HUDEP-2 (cell line): Measurements from ENCODE around the gene ORM1.

Source experiments
- DNase-seq, 76 experiments: peaks; one replicate each; lab custom pipeline; 2025; ENCODE audit not compliant: unreplicated experiment in 76 of 76; lab: John Stamatoyannopoulos, UW

The ORM1 gene

DNA sequence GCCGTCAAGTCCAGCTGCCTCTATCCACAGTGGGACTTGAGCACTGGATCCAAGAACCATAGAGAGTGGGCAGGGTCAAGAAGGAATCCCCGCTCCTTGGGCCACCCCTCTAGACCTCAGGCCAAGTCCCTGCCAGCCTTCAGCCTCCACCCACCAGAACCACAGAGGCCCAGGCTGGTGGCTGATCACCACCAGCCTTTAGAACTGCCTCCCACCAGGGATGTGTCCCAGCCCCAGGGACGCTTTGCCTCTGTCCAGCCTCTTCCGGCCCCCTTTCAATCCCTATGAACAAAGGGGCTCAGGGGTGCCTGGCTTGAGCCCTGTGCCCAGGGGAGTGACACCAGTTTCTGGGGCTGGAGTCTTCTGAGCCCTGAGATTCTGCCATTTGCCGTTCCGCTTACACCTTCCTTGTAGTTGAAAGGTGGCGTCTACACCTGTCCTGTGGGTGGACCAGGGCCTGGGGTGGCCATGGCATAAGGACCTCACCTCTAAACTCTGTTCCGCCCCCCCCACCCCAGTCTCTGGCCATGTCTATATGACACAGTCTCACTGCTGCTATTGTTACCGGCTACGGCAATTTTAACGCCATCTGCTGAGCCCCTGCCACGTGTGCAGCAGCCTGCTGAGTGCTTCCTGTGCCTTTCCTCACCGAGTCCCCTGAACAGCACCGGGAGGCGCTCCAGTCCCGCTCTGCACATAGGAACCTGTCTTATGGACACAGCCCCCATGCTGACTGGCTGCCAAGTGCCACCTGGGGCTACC is 35.7 kb upstream of the ORM1 start:
- DNase-seq = no peak

DNA sequence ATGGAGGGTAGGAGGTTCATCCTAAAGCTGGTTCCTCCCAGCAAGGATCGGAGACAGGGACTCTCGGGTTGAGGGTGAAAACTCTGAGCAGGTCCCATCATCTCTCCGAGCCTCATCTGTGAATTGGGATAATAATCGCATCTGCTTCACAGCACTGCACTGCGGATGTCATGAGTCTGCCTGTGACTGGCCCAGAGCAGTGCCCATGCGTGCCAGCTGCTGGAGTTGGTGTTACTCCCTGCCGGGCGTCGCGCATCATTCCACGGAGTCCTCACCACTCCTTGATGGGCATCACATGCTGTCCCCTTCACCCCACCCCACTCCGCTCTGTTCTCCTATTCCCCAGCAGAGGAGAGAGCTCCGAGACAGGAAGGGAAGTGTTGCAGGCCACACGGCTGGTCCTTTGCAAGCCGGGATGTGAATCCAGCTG is 35.1 kb upstream of the ORM1 start:
- DNase-seq = no peak

DNA sequence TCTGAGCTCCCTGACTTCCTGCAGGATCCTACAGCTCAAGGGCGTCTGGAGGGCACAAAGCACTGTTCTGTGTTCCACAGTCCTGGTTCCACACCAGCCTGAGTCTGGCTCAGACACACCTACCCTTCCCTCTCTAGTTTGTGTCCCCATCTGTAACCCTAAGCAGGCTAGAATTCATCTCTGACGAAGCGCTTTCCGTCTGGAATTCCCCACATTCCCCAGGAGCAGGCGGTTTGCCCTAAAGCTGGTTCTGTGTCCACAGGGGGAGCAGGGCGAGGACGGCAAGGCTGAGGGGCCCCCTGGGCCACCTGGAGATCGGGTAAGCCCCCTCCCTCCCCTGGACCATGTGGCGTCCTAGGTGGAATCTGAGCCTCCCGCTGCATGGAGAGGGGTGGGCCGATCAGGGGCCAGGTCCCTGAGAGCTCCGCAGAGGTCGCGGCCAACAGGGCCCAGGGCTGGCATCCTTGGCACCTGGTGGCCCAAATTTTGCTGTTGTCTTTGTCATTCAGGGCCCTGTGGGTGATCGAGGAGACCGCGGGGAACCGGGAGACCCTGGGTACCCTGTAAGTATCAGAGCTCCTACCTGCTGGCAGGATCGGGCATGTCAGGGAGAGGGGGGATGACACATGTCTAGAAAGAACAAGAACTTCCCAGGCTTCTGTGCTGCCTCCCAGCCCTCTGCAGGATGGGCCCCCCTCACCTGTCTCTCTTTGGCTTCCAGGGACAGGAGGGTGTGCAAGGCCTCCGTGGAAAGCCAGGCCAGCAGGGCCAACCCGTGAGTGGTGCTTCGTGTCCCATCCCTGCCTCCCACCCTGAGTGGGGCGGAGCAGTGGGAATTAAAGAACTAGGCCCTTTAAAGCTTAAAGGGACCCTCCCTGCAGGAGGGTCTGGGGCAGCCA is 34.5 kb upstream of the ORM1 start:
- no peak for DNase-seq

DNA sequence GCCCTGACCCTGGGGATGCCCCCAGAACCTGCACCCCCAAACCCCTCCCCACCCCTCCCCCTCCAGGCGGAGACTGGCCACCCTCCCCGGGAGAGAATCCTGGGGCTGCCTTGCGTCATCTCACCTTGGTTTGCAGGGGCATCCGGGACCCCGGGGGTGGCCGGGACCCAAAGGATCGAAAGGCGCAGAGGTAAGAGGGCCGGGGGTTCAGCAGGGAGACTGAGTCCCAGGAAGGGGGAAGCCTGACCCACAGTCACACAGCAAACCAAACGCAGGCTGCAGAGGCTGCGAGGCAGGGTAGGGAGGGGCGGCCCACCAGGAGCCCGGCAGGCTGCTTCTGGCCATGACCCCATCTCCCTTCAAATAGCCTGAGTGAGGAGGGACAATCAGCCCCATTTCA is 33.8 kb upstream of the ORM1 start:
- DNase-seq = no peak

DNA sequence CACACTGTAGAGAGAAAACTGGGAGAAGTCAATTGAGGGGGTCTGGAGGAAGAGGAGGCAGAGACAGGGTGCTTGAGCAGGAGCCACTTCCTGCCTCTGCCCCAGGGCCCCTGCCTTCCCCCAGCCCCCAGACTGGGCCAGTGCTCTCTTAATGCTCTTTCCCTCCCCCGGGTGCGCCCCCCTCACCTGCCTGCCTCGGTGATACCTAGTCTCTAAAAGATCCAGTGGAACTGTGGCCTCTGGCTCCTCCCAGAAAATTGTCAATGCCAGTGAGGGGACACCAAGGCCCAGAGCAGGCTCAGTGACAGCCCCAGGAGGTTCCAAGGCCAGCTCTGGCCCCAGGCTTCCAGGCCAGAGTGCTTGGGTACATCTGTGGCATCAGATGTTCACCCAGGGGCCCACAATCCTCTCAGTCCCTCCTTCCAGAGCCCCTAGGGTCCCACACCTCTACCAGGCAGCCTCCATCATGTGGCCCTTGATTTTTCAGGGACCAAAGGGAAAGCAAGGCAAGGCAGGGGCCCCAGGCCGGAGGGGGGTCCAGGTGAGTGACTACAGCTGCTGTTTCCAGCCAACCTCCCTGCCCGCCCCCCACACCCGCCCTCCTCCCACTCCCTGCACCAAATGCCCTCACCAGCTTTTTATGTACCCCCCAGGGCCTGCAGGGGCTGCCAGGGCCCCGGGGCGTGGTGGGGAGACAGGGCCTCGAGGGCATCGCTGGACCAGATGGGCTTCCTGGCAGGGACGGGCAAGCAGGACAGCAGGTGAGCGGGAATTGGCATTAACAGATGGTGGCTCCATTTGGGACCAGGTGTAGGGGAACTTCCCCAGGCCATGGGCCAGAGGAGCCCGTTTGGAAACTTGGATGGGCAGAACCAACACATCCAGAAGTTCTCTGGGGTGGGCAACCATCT is 33.1 kb upstream of the ORM1 start:
- no peak for DNase-seq

DNA sequence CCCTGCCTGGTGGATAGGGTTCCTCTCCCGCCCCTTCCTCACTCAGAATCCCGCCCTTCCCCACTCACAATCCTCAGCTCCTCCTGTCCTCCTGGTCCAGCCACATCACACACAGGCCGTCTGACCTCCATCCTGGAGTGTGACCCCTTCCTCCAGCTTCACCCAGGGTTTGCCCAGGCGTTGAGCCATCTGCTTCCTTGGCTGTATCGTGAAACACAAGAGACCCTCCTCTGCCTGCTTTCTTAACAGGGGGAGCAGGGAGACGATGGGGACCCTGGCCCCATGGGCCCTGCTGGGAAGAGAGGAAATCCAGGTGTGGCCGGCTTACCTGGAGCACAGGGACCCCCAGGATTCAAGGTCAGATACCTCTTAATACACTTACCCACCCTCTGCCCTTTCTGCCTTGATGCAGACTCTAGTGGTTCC is 32.3 kb upstream of the ORM1 start:
- no peak for DNase-seq

DNA sequence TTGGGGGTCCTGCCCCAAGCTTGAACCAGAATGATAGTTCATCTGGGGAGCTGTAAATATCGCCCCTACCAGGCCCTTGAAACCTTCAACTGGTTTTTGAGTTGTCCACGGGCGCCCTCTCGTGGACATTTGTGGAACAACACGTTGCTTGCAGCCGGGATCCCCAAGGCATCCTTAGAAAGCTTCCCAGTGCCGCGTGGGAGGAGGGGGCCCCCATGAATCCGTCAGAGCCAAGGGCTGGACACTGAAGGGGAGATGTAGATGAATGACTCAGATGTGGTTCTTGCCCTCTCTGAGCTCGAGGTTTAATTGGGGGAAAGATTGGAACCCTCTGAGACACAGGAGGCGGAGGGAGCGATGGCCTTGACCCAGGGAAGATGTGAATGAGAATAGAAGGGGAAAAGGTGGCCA is 31.8 kb upstream of the ORM1 start:
- peak in 50 of 76 experiments; percentile 1 to 72 (median 31) for DNase-seq

DNA sequence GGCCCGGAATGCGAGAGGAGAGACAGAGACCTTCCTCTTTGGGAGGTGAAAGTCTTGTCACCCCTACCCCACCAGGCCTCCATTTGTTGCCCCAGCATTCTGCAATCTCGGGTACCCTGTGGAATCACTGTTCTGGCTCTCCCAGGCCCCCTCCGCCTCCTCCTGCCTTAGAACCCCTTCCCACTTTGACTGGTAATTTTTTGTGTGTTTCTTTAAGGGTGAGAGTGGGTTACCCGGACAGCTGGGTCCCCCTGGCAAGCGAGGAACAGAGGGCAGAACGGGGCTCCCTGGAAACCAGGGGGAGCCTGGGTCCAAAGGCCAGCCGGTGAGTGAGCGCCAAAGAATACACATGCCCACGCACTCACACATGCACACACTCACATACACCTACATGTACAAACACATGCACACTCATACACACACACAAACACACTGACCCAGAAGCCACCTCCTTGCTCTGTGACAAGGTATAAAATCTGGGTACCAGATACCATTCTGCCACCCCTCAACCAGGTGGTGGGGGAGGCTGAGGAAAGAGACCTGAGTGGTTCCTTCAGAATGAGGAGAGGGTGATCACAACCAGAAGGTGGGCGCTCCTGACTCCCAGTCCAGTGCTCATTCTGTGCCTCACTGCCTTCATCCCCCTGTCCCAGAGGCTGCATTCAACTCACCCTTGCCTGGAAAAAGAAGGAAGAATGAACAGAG is 30.9 kb upstream of the ORM1 start:
- no peak for DNase-seq

DNA sequence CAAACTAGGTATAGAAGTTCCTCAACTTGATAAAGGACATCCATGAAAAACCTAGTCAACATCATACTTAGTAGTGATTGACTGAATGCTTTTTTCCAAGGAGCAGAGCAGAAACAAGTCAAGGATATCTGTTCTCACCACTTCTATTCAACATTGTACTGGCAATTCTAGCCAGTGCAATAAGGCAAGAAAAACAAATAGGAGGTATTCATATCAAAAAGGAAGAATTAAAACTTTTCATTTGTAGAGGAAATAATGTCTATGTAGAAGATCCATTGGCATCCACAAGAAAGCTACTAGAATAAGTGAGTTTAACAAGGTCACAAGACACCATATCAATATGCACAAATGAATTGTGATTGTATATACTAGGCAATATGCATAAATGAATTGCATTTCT is 28.2 kb upstream of the ORM1 start:
- DNase-seq = no peak

DNA sequence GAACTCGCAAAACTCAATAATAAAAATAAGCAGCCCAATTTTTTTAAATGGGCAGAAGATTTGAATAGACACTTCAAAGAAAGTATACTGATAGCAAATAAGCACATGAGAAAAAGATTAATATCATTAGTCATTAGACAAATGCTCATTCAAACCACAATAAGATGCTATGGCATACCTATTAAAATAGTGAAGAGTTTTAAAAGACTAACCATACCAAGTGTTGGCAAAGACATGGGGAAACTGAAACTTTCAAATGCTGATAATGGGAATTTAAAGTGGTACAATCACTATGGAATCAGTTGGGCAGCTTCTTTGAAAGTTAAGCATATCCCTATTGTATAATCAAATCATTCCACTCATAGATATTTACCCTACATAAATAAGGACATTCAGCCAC is 26.6 kb upstream of the ORM1 start:
- DNase-seq = no peak

DNA sequence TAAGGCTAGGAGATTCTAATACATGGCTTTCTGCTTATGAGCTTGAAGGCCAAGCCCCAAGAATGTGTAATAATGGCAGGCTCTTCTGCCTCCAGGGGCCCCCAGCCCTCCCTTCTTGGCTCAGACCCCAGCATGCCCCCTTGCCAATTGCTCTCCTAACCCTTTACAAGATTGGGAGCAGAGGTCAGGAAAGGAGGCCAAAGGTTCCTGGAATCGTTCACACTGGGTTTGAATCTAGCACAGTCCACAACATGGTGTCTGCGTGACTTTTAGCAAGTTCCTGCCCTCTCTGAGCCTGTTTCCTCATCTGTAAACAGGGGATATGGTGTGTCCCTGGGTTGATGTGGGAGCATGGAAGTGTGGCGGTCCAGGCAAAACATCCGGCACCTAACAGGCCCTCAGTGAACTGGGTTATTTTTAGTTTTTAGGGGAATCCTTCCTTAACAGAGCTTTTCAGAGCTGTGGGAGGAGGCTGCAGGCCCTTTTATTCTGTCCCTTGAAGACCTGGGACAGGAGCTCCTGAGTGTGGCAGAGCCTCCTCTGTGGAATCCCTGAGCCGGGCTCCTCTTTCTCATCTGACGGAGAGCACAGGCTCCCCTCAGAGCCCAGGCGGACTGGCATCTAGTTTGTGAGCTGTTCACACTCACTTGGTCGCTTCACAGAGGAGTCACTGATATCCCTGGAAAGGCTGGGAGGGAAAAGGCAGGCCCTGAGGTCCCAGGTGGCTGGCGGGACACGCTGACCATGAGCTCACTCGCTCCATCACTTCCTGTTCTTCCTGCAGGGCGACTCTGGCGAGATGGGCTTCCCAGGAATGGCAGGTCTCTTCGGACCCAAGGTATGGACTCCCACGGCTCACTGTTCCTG is 23.4 kb upstream of the ORM1 start:
- no peak for DNase-seq

DNA sequence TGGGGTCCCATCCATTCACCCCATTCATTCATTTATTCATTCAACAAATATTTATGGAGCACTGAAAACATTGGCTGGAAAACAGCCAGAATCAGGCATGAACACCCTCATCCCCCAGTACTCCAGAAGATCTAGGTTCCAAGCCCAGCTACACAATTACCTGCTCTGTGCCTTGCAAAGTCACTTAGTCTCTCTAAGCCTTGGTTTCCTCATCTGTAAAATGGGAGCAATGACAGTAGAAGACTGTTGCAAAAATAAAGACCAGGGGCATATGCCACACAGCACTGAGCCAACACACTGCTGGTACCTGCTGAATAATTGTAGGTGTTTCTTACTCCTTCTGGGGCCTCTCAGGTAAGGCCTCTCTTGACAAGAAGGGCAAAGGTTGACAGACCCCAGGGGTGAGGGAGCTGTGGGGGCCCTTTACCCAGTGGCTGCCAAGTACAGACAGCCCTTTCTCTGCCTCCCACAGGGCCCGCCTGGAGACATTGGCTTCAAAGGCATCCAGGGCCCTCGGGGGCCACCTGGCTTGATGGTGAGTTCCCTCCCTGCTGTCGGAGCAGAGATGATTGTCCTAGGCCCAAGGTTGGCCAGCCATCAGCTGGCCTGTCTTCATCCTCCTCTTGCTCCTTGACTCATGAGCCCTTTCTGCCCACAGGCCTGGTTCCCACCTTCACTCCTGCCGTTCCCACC is 22.6 kb upstream of the ORM1 start:
- no peak for DNase-seq

DNA sequence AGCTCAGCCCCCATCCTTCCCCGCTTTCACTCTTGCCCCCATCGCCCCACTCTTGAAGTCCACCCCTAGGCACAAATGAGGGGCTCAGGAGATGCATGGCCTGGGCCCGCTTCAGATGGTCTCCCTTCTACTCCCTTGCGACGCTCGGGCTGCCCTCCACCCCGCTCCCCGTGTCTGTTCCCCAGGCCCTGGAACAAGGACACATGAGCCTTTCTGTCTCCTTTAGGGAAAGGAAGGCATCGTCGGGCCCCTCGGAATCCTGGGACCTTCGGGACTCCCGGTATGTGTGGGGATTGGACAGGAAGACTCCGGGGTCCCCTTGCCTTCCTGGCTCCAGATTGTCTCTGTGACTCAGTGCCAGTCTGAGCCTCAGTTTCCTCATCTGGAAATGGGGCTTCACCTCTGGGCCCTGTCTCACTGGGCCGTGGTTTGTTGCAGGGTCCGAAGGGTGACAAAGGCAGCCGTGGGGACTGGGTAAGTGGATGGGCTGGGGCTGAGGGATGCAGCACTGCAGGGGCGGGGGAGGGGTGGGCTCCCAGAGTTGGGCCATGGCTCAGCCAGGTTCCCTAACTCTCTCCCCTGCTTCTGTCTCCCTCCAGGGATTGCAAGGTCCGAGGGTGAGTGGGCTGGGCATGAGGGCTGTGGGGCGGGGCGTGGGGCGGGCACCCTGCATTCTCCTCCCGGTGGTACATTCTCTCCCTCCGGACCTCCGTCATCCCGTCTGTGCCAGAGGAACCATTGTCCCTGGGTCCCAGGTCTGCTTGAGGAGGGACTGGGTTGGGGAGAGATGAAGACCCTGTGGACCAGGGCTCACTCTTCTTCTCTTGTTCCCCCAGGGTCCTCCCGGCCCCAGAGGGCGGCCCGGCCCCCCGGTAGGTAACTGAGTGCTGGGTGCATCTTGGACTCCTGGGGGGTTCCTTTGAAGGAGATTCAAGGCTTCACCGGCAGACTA is 21.8 kb upstream of the ORM1 start:
- no peak for DNase-seq

DNA sequence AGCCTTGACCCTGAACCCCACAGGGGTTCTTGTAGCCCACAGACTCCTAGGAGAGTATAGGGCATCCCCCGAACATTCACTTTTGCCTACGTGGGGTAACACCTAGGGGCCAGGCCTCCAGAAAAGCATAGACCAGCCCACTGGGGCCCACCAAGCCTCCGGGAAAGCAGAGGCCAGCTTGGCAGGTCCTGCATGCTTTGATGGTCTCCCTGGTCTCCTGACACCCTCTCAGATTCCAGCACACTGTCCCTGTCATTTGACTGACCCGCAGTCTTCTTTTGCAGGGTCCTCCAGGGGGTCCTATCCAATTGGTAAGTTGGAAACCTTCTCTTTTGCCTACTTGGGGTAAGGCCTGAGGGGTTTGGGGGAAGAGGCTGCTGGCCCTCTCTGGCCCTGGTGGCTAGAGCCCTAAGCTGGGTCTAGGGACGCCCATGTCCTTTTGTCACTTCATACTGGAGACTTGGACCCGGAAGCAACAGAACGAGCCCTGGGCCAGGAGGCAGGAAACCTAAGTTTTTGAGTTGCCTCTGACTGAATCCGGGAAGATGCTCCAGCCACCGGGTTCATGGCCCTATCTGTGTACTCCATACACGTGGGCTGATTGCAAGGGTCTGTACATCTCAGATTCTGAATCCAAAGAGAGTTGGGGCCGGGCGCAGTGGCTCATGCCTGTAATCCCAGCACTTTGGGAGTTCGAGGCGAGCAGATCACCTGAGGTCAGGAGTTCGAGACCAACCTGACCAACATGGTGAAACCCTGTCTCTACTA is 20.9 kb upstream of the ORM1 start:
- DNase-seq = no peak

DNA sequence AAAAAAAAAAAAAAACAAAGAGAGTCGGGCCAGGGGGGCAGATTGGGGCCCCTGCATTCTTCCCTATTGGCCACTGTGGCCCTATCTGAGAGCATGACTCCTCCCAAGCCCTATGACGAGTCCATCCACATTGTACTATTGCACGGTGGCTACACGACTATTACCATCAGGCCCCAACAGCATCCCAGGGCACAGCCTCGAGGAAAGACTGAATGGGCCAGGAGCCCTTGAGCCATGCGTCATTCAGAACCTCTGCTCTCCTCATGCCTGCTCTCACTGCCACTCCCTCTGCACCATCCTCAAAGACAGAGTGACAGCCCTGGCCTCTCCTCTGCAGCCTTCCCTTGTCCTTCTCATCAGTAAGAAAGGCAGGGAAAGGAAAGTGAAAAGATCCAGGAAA is 20.2 kb upstream of the ORM1 start:
- DNase-seq = no peak

DNA sequence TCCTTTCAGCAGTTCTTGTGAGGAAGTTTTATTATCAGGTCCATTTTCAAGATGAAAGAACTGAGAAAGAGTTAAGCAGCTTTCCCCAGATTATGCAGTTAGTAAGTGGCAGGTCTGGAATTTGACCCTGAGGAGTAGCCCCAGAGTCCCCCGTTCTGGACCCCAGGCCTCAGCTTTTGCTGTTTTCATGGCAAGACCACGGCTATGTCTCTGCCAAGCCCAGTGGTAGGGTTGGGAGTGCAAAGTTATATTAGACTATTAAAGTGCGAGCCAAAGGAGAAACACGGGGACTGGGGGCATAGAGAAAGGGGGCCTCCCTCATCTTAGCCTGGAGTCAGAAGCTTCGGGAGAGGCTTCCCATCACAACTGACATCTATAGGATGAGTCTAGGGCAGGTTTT is 19.3 kb upstream of the ORM1 start:
- DNase-seq = no peak

DNA sequence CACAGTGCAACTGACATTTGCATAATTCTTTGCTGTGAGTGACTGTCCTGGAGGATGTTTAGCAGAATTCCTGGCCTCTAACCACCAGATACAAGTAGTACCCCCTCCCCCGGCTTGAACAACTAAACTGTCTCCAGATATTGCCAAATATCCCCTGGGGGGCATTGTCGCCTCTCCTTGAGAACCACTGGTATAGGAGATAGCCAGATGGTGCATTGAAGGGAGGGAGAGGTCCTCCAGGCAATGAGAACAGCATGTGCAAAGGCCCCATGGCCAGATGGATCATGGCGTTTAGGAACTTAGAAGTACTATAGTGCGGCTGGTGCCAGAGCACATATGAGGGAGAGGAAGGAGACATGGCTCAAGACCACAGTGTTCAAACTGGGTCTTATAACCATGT is 18.9 kb upstream of the ORM1 start:
- DNase-seq = no peak
